ENCODE measurements around the gene A4GALT. TPM values are rescaled to one million over a fixed set of nuclear protein-coding genes. Genes with fewer than 3 reads are reported as not detected.

The A4GALT gene
- total and polyA plus RNA-seq, 10 of the 15 experiments (the other 5 are each of a cell fraction or from before 2014, with no cell fraction given), result 0.04 to 3.9 (median 2.3) TPM; not detected in 1

DNA sequence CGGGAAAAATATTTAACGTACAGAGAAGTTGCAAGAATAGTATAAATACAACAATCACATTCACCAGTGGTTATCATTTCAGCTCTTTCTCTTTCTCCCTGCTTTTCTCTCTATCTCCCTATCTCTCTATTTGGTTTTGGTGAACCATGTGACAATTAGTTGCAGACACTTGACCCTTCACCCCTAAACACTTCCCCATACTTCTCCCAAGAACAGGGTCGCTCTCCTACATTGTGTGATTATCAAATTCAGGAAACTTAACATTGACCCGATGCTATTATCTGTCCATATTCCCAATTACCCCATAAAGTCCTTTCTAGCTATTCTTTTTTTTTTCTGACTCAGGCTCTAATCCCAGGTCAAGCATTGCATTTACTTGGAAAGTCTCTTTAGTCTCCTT, 66.7 kb downstream of the A4GALT start (continued):
- TF ChIP-seq, protein P1, sequence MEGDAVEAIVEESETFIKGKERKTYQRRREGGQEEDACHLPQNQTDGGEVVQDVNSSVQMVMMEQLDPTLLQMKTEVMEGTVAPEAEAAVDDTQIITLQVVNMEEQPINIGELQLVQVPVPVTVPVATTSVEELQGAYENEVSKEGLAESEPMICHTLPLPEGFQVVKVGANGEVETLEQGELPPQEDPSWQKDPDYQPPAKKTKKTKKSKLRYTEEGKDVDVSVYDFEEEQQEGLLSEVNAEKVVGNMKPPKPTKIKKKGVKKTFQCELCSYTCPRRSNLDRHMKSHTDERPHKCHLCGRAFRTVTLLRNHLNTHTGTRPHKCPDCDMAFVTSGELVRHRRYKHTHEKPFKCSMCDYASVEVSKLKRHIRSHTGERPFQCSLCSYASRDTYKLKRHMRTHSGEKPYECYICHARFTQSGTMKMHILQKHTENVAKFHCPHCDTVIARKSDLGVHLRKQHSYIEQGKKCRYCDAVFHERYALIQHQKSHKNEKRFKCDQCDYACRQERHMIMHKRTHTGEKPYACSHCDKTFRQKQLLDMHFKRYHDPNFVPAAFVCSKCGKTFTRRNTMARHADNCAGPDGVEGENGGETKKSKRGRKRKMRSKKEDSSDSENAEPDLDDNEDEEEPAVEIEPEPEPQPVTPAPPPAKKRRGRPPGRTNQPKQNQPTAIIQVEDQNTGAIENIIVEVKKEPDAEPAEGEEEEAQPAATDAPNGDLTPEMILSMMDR (IDR thresholded peaks at IDR 0.05 in 2 of 3, conservative IDR thresholded peaks at IDR 0.05 in 1 of 3; ENCODE audit: control insufficient read depth in 2 of 3, extremely low read depth in 1 of 3, insufficient read depth in 1 of 3, low read depth in 3 of 3, low read length in 3 of 3), result no peak
- TF ChIP-seq DPF2 (IDR thresholded peaks at IDR 0.05) (no peak), NR2C2 (IDR thresholded peaks at IDR 0.05; ENCODE audit: borderline replicate concordance, control insufficient read depth, insufficient read length, low read depth) (no peak), MEF2A (IDR thresholded peaks at IDR 0.05; ENCODE audit: insufficient read depth, low read depth, low read length) (no peak)
- TF ChIP-seq, protein P2, sequence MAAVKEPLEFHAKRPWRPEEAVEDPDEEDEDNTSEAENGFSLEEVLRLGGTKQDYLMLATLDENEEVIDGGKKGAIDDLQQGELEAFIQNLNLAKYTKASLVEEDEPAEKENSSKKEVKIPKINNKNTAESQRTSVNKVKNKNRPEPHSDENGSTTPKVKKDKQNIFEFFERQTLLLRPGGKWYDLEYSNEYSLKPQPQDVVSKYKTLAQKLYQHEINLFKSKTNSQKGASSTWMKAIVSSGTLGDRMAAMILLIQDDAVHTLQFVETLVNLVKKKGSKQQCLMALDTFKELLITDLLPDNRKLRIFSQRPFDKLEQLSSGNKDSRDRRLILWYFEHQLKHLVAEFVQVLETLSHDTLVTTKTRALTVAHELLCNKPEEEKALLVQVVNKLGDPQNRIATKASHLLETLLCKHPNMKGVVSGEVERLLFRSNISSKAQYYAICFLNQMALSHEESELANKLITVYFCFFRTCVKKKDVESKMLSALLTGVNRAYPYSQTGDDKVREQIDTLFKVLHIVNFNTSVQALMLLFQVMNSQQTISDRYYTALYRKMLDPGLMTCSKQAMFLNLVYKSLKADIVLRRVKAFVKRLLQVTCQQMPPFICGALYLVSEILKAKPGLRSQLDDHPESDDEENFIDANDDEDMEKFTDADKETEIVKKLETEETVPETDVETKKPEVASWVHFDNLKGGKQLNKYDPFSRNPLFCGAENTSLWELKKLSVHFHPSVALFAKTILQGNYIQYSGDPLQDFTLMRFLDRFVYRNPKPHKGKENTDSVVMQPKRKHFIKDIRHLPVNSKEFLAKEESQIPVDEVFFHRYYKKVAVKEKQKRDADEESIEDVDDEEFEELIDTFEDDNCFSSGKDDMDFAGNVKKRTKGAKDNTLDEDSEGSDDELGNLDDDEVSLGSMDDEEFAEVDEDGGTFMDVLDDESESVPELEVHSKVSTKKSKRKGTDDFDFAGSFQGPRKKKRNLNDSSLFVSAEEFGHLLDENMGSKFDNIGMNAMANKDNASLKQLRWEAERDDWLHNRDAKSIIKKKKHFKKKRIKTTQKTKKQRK (IDR thresholded peaks at IDR 0.05; ENCODE audit: low read depth, low read length), result no peak
- TF ChIP-seq, protein P3, sequence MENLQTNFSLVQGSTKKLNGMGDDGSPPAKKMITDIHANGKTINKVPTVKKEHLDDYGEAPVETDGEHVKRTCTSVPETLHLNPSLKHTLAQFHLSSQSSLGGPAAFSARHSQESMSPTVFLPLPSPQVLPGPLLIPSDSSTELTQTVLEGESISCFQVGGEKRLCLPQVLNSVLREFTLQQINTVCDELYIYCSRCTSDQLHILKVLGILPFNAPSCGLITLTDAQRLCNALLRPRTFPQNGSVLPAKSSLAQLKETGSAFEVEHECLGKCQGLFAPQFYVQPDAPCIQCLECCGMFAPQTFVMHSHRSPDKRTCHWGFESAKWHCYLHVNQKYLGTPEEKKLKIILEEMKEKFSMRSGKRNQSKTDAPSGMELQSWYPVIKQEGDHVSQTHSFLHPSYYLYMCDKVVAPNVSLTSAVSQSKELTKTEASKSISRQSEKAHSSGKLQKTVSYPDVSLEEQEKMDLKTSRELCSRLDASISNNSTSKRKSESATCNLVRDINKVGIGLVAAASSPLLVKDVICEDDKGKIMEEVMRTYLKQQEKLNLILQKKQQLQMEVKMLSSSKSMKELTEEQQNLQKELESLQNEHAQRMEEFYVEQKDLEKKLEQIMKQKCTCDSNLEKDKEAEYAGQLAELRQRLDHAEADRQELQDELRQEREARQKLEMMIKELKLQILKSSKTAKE (IDR thresholded peaks at IDR 0.05; ENCODE audit: low read depth, poor library complexity, severe bottlenecking), result no peak
- TF ChIP-seq, protein P4, sequence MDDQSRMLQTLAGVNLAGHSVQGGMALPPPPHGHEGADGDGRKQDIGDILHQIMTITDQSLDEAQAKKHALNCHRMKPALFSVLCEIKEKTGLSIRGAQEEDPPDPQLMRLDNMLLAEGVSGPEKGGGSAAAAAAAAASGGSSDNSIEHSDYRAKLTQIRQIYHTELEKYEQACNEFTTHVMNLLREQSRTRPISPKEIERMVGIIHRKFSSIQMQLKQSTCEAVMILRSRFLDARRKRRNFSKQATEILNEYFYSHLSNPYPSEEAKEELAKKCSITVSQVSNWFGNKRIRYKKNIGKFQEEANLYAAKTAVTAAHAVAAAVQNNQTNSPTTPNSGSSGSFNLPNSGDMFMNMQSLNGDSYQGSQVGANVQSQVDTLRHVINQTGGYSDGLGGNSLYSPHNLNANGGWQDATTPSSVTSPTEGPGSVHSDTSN (IDR thresholded peaks at IDR 0.05; ENCODE audit: insufficient replicate concordance, low read depth, low read length), result no peak
